Activated CD4-positive, alpha-beta T cell treated with anti-CD3 and anti-CD28 coated beads, Interleukin-2, amount 50 U/mL, for 4 hours (primary cell): ENCODE data around the gene YPEL5.
A peak's percentile ranks its signal among the peaks of the same experiment; 100 is the strongest.
"Not testable (repeated sequence)": the region's sequence is repeated elsewhere in the genome, so short reads cannot be mapped to it uniquely, and the experiment has no call there.

ENCODE experiments used
- DNase-seq, 2 experiments: peaks; one replicate each; pipeline ENCODE4 v3.0.0-alpha.2; 2020

The YPEL5 gene

DNA sequence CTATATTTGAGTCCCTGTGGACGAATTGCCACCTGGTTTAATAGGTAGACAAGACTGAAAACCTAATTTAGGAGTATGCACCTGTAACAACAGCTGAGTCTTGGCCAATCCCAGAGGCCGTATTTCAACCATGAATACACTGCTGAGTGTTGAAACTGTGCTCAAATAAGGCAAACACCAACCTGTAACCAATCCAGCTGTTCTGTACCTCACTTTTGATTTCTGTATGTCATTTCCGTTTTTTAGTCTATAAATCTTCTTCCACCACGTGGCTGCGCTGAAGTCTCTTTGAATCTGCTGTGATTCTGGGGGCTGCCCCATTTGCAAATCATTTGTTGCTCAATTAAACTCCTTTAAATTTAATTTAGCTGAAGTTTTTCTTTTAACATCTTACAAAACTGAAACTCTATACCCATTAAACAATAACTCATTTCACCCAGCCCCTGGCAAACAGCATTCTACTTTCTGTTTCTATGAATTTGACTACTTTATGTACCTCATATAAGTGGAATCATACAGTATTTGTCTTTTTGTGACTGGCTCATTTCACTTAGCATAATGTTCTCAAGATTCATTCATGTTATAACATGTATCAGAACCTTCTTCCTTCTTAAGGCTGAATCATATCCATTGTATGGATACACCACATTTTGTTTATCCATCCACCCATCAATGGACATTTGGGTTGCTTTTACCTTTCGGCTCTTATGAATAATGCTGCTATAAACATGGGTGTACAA, 7.5 kb upstream of the YPEL5 start:
- peak in 1 of 2 experiments; percentile 18 for DNase-seq

DNA sequence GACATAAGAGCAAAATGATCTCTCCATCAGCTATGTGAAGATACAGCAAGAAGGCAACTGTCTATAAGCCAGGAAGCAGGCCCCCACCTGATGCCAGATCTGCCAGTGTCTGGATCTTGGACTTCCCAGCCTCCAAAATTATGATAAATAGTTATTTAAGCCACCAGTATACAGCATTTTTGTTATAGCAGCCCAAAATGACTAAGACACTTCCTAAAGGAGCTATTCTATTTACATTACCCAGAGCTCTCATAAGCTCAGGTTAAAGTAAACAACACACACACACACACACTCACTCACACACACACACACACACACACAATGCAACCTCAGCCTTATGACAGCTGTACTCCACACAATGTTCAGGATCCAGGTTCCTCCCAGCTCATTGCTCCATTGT, 5.7 kb upstream of the YPEL5 start:
- DNase-seq: no peak

DNA sequence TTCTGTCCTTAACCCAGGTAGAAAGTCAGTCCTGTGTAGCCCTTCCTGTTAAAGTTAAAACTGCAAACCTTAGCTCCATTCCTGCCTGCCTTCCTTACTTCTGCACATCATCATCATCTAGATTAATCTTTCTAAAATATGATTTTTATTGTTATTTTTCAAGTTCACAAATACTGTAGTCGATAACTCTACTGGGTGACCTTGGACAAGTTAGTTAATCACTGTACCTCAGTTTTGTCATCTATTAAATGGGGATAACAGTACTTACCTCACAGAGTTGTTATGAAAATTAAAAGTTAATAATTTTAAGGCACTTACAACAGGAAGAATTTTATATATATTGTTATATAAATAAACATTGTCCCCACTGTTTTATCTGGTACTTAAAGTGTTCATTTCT, 2.5 kb upstream of the YPEL5 start:
- no peak for DNase-seq

DNA sequence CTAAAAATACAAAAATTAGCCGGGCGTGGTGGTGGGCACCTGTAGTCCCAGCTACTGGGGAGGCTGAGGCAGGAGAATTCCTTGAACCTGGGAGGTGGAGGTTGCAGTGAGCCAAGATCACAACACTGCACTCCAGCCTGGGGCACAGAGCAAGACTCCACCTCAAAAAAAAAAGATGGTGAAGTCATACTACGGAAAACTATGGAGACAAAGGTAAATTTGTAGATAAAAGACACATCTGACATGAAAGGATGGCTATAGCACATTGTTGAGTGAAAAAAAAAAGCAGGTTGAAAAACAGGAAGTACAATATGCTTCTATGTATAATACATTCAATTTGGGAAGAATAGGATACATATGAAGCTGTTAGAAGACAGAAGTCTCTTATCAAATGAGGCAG, 1.9 kb upstream of the YPEL5 start:
- DNase-seq: not testable (repeated sequence)

DNA sequence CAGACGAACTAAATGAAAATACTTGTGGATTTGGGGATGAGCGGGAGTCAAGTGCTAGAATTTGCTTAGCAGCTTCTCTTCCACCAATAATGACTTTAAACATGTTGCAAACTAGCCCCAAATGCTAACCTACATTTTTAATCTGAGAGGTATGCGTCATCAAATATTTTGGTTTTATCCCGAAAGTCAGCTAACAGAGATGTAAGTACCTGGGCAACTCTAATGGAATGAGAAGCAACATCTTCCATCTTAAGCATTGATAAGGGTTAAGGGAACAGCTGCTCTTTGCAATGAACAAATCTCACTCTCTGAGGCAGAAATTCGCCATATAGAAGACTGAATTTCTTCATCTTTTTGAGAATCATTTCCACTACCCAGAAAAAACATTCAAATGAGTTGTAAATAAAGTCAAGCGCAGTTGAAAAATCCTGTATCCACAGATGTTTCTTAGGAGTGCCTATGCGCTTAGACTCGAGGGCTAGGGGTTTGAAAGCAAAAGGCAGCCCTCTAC, 926 bp upstream of the YPEL5 start:
- DNase-seq: no peak

DNA sequence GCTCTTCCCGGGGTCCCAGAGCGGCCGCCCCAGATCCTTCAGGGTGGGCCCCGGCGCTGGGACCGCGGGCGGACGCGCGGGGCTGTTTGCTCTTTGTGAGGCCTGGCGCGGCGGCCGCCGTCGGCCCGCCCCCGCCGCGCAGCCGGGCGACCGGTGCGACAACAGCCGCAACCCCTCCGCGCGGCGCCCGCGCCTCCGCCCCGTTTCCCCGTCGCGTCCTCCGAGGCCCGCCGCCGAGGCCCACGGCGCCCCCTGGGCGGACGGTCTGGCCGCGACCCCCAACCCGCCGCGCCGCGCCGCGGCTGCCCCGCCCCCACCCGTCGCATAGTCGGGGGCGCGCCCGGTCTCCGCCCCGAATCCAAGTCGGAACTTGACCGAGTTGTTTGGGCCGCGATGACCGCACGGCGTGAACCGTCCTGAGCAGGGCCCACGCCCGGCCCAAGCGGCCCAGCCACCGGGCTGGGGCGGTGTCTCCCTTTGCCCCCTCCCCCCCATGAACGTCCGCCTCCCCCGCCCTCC, 448 bp downstream of the YPEL5 start:
- DNase-seq: peak; percentile 6

DNA sequence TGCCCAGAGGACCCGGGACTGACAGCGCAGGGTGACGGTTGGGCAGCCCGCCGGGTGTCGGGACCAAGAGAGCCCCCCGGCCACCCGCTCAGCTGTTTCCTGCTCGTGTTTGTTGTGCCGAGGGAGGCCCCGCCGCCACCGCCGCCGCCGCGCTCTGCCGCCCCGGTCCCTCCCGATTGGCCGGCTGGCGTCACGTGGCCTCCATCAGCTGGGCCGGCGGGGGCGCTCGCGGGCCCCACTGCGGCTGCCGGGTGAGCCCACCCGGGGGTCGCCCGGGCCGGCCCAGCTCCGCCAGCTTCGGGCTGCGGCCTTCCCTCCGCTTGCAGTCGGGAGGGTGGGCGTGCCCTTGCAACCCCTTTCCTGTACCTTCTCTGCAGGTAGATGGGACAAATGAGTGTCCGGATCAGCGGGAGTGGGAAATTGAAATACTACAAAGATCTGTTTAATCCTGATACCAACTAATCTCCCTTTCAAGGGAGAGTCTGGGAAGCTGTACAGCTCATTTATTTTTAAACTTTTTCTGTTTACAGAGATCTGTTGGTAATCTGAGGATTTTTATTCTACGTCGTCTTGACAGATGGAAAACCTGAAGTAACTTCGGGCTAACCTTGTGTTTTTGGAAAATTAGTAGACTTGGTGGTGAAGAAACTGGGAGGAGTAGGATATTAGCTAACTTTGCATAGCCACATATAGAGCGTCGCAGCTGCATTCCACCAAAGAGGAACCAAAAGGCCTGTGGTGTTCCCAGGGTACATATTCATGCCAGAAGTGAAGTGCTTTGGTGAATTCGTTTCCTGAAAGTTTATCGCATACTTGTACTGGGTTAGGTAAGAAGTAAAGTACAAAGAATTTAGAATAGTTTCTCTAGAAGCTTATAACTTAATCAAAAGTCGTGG, 1.2 kb downstream of the YPEL5 start:
- peak; percentile 64 to 67 for DNase-seq

DNA sequence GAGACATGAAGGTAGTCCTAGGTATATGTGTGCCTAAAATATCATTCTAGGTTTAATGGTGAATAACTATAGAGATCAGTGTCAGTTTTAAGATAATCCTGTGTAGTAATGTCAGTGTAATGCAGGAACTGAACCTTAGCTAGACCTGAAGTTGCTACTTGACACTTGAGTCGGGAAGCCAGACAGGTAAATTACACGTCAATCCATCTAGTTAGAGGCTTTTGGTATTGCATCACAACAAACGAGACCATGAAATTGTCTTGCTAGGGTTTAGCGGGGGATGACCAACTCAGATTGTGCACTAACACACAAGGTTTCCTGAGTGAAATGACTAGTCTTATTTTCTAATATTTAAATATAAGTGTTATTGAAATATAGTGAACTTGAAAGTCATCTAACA, 2.0 kb downstream of the YPEL5 start:
- no peak for DNase-seq

DNA sequence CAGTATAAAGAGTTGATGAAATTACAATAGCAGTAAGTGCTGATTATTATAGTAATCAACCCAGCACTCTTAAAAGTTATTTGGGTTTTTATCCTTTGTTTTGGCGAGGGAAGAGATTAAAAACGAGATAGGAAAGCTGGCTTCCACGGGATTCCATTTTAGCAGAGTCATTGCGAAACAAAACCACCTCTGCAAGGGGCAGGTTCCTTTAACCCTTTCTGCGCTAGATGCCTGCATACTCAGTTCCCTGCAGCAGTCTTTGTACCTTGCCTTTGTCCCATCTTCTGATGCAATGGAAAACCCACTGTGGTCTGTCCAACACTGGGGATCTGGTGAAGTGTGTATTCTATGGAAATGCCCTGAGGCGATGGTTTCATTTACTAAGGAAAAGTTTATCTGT, 2.7 kb downstream of the YPEL5 start:
- DNase-seq: no peak

DNA sequence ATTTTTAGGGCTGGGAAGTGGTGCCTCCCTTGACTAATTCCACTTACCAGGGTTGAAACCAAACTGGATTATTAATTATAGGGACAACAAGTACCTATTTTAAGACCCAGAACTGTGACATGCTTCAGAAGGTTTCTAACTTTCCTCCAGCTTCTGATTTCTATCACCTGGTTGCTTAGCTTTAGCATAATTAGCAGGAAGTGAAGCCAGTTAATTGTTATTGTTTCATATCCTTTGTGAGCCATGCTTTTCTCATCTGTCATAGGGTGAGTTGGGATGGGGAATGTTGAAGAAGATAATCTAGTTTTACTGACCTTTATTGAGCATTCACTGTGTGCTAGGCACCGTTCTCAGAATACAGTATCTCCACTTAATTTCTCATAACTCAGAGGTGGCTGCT, 3.2 kb downstream of the YPEL5 start:
- no peak for DNase-seq

DNA sequence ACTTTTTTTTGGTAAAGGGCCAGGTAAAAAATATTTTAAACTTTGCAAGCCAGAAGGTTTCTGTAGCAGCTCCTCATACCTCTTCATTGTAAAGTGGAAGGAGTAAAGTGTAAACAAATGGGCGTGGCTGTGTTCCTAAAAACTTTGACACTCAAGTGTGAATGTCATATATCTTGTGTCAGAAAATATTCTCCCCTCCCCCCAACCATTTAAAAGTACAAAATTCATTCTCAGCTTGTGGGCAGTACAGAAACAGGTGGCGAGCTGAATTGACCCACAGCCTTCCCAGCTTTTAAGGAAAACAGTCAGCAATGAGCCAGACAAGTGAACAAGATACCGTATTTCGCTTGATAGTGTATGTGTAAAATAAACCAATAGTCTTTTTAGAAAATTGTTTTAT, 4.0 kb downstream of the YPEL5 start:
- no peak for DNase-seq

DNA sequence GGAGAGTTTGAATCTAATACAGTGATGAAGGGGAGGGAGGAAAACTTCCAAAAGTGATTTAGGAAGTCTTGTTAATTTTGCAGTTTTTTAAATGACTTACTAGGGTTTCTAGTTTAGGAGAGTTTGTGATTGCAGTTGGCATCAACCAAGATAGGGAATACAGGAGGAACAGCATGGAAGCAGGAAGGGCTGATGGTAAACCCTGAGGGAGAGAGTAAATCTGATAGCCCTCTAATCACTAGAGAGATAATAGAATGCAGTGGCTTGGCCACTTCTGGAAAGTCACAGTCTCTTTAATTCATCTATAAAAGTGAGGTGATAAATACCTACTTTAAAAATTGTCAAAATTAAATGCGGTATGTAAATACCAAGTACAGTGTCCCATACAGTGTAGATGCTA, 5.6 kb downstream of the YPEL5 start:
- DNase-seq: no peak

DNA sequence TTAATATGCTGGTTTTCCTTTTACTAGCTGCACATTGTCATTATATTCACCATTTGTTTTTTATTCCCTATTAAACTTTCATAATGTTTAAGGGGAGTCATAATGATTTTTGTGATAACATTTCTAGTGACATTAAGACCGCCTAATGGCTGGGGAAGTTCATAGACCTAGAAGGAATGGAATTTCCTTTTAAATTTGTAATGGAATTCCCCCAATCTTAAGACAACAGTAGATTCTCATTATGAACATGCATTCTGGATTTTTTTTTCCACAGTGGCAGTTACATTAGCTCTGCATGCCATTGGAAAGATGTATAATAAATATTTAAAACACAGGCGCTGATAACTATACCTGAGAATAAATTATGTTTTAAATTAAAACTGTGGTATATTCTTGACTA, 8.4 kb downstream of the YPEL5 start:
- DNase-seq: no peak

DNA sequence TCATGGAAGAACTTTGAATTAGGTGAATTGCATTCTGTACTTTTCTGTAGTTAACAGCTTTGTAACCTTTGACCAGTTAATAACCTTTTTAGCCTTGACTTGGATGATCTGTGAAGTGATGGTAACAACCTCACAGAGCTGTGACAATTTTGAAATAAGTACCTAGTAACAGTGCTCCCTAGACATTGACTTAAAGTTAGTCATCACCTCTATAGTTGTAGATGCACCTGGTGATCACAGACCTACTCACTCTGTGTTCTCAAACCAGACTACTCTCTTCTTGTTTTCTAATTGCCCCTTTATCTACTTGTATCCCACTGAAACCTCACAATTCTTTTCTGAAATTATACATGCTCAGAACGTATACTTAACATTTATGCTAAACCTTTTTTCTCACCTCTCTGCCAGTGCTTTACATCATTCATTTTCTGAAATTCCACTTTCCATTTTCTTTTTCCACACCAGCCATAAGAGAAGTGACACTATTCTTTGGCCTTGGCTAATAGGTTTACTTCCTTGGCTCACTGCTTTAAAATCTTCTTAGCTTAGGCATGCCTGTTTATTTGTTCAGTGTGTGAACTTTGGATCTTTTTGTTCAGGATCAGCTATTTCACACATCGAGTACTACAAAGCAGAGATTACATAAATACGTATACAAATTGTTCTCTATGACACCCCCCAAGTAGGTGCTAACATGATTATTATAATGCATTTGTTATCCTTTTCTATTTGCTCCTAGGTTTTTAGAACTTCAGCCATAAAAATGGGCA, 9.3 kb downstream of the YPEL5 start:
- no peak for DNase-seq

DNA sequence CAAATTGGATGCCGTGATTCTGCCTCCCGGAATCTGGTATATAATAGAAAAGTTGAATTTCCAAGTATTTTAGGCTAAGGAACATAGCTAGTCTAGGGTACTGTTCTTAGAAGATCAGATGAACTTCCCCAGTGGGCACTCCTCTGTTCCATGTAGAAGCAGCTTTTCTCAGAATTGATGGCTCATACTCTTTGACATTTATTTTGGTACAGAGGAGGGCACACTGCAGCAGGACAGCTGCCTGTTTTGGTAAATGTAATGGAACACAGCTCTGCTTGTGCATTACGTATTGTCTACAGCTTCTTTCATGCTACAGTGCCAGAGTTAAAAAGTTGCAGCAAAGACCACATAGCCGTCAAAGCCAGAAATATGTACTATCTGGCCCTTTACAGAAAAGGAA, 10.8 kb downstream of the YPEL5 start:
- no peak for DNase-seq

DNA sequence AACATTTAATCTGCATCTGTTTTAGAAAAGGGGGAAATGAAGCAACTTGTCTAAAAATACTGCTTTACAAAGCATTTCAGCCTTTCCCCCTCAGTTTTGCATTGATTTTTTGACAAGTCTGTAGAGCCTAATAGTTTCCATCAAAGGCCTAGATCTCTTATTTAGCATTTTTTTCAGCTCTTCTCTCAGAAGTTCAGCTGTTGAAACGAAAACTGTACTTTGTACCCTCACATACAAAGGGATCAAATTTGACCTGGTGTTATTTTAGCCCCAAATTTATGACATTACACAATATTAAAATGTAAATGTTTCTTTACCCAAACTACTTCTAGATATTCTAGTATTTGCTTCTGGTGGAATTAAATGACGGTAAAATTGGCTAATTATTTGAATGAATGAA, 13.0 kb downstream of the YPEL5 start:
- DNase-seq: no peak

DNA sequence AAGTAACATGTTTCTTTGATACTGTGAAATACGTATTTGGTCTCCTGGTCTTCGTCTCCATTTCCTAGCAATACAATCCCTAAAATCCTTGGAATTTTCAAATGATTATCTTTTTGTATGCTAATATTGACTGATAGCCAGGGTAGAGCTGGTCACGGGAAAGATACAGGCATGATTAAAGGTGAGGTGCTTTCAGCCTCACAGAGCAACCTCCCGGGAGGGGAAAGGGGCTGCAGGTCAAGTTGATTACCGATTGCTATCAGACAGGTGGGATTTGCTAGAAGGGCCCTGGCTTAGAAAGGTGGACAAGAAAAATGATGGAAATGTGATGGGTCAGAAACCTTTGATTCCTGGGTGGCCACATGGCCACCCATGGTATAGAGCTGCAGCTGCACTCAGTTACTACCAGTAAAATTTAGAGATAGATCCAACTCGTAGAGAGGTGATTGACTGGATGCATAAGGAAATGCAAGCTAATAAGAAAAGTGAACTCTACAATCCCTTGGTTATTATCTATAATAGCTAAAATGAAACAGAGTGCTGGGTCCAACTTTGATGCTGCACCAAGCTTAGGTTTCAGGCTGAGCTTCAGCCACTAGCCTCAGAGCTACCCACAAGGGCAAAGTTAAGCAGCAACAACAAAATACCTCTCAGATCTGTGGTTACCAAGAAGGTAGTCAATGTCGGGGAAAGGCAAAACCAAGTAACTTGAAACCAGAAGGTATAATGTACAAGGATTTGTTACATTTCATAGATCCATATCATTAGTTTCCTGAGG, 15.3 kb downstream of the YPEL5 start:
- no peak for DNase-seq

DNA sequence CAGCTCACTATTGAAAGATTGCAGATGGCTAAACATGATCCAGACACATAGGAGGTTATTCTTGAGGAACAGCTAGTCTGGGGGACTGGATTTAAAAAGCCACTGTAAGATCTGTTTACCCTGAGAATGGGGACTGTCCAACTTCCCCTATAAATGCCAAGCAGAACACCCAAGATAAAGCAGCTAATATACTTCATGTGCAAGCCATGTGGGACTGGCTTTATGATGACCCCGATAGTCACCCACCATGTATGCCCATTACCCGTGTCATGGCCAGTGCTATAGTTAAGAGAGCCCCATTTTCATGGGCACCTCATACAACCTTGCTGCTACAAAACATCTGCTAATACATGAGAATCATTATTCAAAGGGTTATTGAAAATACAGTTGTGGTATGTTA, 16.0 kb downstream of the YPEL5 start:
- no peak for DNase-seq

DNA sequence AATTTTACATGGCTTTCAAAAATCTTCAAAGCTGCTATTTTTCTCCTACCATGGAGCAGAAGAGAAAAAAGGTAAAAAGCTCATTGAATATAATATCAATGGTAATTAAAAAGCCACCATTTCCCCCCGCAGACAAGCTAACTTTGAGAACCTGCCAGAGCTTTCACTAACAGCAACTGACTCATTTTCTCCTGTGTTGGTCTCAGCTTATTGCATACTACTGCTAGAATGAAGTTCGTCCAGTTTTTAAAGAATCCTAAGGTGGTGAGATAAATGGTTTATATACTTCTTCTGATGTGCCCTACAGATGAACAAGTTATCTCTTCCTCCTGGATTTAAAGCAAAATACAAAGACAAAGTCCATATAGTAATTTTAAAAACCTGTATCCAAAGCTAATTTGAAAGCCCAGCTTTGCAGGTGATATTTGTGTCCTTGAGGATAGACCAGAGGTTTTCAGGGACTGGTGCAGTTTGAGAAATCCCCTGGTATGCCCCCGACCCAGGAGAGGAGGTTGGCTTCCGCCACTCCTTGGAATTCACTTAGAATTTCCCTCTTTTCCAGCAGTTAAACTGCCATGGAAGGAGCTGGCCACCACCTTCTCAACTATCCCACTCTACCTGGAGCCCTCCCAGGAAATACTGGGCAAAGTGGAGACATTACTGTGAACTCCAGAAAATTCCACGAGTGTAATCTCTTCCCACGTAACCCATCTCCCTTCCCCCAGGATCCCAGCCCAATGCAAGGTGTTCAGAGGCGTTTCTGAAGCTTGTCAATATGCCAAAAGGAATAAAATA, 17.5 kb downstream of the YPEL5 start:
- no peak for DNase-seq

DNA sequence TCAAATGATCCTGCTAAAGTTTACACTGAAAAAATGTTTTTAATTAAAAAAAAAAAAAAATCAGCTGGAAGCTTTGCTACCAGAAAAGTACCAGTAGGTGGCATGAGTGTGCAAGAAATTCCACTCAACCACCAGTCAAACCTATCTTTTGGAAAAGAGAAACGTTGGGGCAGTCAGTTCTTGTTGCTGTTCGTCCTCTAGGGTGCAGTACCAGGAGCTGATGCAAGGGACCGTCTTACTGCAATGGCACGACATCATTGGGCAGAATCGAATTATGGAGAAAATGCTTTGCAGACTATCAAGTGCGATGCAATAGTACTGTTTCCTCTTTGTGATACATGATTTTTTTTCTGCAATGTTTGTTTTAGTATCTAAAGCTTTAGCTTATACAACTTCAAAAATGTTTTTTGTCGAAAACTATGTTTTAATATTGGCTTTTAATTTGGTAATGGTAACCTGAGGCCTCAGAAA, 18.3 kb downstream of the YPEL5 start:
- peak; percentile 38 to 52 for DNase-seq

DNA sequence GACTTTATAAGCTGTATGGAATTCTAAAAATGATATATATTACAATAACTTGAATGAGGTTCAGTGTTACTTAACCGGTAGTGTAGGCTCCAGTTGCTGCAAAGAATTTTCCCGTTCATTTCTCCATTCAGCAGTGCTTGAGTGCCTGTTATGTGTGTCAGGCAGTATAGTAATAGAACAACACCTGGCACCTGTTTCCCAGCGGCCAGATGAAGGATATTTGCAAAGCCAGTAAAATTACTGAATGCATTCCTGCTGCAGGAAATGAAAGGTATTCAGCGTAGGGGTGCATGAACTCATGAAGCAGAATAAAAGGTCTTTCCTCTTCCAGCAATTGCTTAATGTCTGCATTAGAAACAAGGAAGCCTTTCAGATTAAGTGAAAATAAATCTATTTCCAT, 18.8 kb downstream of the YPEL5 start:
- no peak for DNase-seq
